Heart left ventricle (tissue), 16 donors: ENCODE data around the gene BRAP. TPM values are rescaled to one million over a fixed set of nuclear protein-coding genes. Genes with fewer than 3 reads are reported as not detected.

Source experiments
- ATAC-seq, 4 donors: fragments of 200-7000 bp; cut with Tn5 transposase; one replicate each; pipeline ENCODE4 v1.9.1; 2020 to 2022; ENCODE audit warnings: moderate library complexity in 4 of 4, mild to moderate bottlenecking in 3 of 4, moderate number of reproducible peaks in 1 of 4
- DNase-seq, 5 donors: peaks; one replicate each; pipeline ENCODE4 v3.0.0-alpha.2; 2020
- H3K27ac ChIP-seq, 12 donors: fragments of 200-600 bp; sonication (generic) in 4 of 12; one replicate each; pipeline versions ENCODE4 v1.5.0 to v1.8.0; 2016 to 2022; ENCODE audit warnings: mild to moderate bottlenecking in 2 of 12
- H3K27me3 ChIP-seq, 9 donors: fragments of 200-600 bp; sonication (generic) in 2 of 9; one replicate each; pipeline versions ENCODE4 v1.5.1 to v1.8.0; 2016 to 2022; ENCODE audit warnings: mild to moderate bottlenecking in 3 of 9
- H3K36me3 ChIP-seq, 9 donors: fragments of 200-600 bp; sonication (generic) in 2 of 9; one replicate each; pipeline versions ENCODE4 v1.5.0 to v1.8.0; 2018 to 2022; ENCODE audit warnings: mild to moderate bottlenecking in 2 of 9
- H3K4me1 ChIP-seq, 12 donors: fragments of 200-600 bp; sonication (generic) in 4 of 12; one replicate each; pipeline versions ENCODE4 v1.5.0 to v1.8.0; 2016 to 2022; ENCODE audit warnings: mild to moderate bottlenecking in 3 of 12
- H3K4me3 ChIP-seq, 12 donors: fragments of 200-600 bp; sonication (generic) in 4 of 12; one replicate each; pipeline versions ENCODE4 v1.5.0 to v1.8.0; 2017 to 2022; ENCODE audit warnings: mild to moderate bottlenecking in 9 of 12, moderate library complexity in 4 of 12
- H3K9me3 ChIP-seq, 12 donors: fragments of 200-600 bp; sonication (generic) in 4 of 12; one replicate each; pipeline versions ENCODE4 v1.5.0 to v1.8.0; 2016 to 2022; ENCODE audit warnings: mild to moderate bottlenecking in 1 of 12
- POLR2A ChIP-seq, 2 donors: fragments of 450-650 bp; IDR thresholded peaks; one replicate each; pipeline ENCODE4 v1.6.1; 2017; ENCODE audit warnings: antibody characterized with exemption in 2 of 2, mild to moderate bottlenecking in 2 of 2, moderate library complexity in 2 of 2
- WGBS, 4 donors: extraction: QIAGEN DNeasy Blood & Tissue Kit in 2 of 4; methylation state at CpG; one replicate each; pipeline versions ENCODE4 v1.1.5 to v1.1.7; 2013 to 2018; 5-methylcytosine and 5-hydroxymethylcytosine counted together
- intact Hi-C, 10 donors: fragments of 100-400 bp; cut with DNase I; formaldehyde crosslinking; loops; one replicate each; pipeline versions ENCODE4 v1.11.1 to v1.14.2; 2022
- polyA plus RNA-seq, 2 donors: library from polyadenylated mRNA; stranded (reverse); fragments of 200-250 nt; gene quantifications; one replicate each; pipeline ENCODE4 v1.2.3, GENCODE V29; 2013
- total RNA-seq, 9 donors: library from RNA; depleted of rRNA in 2 of 9; stranded (reverse); fragments of >200 nt in 2 of 9; fragmentation: NEBNext Ultra II Directional in 3 of 9; extraction: Animal tissue kit (Norgen Biotek cat#: 25700) in 3 of 9; gene quantifications; one replicate each; pipeline versions ENCODE4 v1.1.0 to v1.2.4, GENCODE V29; 2016 to 2023
- TF ChIP-seq, protein P1 (sequence below), 12 donors: fragments of 200-600 bp; sonication (generic) in 4 of 12; IDR thresholded peaks; one replicate each; pipeline versions ENCODE4 v1.5.0 to v1.8.0; 2018 to 2022; ENCODE audit warnings: antibody characterized with exemption in 12 of 12, mild to moderate bottlenecking in 5 of 12
- donor health status: ischemic (EF 13 %, LVEDD 7.1; RV severe dilation, severe dysfunction).
- donor health status: healthy with polysubstance abuse.
- donor health status: DM: no; HTN: yes; CAD: no.
- donor health status: DM: no; HTN: no; CAD: no.
- donor health status: ischemic (EF 25% LVEDD 6.9; RV normal size, moderate dysfunction).
- donor health status: ischemic (EF 25% LVEDD 5.7; RV mildly dilated, moderate dysfunction).
- donor health status: healthy.
- donor health status: DM: yes; HTN: yes; CAD: no.
- donor health status: ischemic (EF 35%, LVEDD 5.7; RV mildly dilated, moderate dysfunction).
- donor health status: nonischemic (EF 11% LVEDD 7.7; RV severe dilation, severe dysfunction).
- donor health status: DM: yes; HTN: yes; CAD: no.
- donor health status: PGD.
- donor health status: ischemic (EF 29% LVEDD 5.4; RV normal size, mild dysfunction).
- donor health status: nonischemic (EF 23%, LVEDD 6.1; RV moderate dilation, normal function).

Gene BRAP
- total and polyA plus RNA-seq, 11 donors = 6.7 to 19.7 (median 13.1) TPM

- peaks cover 0 to 46% (median 41%) of the 10 kb centered on the region in 9 donors for H3K36me3 ChIP-seq
- DNase-seq = no peak
- peaks cover 0 to 37% (median 21%) of the 10 kb centered on the region in 12 donors for H3K4me1 ChIP-seq
- no peaks in the 10 kb centered on the region for H3K27me3 ChIP-seq
- TF ChIP-seq, protein P1, sequence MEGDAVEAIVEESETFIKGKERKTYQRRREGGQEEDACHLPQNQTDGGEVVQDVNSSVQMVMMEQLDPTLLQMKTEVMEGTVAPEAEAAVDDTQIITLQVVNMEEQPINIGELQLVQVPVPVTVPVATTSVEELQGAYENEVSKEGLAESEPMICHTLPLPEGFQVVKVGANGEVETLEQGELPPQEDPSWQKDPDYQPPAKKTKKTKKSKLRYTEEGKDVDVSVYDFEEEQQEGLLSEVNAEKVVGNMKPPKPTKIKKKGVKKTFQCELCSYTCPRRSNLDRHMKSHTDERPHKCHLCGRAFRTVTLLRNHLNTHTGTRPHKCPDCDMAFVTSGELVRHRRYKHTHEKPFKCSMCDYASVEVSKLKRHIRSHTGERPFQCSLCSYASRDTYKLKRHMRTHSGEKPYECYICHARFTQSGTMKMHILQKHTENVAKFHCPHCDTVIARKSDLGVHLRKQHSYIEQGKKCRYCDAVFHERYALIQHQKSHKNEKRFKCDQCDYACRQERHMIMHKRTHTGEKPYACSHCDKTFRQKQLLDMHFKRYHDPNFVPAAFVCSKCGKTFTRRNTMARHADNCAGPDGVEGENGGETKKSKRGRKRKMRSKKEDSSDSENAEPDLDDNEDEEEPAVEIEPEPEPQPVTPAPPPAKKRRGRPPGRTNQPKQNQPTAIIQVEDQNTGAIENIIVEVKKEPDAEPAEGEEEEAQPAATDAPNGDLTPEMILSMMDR (IDR thresholded peaks at IDR 0.05) = no peak
- TF ChIP-seq POLR2A (IDR thresholded peaks at IDR 0.05) = no peak
- 88 to 92% (median 90%) methylated on average over 5 of the region's 5 CpGs for WGBS, 4 donors
- no peak overlapping the region for H3K4me3 ChIP-seq
- no peak for ATAC-seq
- H3K9me3 ChIP-seq = no peaks in the 10 kb centered on the region
- no peak overlapping the region for H3K27ac ChIP-seq
- intact Hi-C loops = no loop called here
Observed at GRCh38 chr12:111640506-111640905, 45.2 kb downstream of the BRAP start.

- H3K9me3 ChIP-seq = no peaks in the 10 kb centered on the region
- no peak overlapping the region for H3K4me3 ChIP-seq
- TF ChIP-seq, protein P1 (IDR thresholded peaks at IDR 0.05) = no peak
- no peak for TF ChIP-seq POLR2A (IDR thresholded peaks at IDR 0.05)
- H3K4me1 ChIP-seq = peaks cover 0 to 35% (median 20%) of the 10 kb centered on the region in 12 donors
- intact Hi-C loops = loop anchor here in 1 of 10 donors (5.0 kb wide), 1 partner anchor 41 kb away; the partner anchor contains the start of gene ATXN2
- no peak for DNase-seq
- no peak for ATAC-seq
- peak overlapping the region in 1 of 12 donors; percentile 33 for H3K27ac ChIP-seq
- H3K27me3 ChIP-seq = no peaks in the 10 kb centered on the region
- WGBS, 4 donors = 74 to 81% (median 76%) methylated on average over 6 of the region's 6 CpGs
- peaks cover 0 to 27% (median 22%) of the 10 kb centered on the region in 9 donors for H3K36me3 ChIP-seq
Observed at GRCh38 chr12:111638556-111638955, 47.2 kb downstream of the BRAP start.

DNA sequence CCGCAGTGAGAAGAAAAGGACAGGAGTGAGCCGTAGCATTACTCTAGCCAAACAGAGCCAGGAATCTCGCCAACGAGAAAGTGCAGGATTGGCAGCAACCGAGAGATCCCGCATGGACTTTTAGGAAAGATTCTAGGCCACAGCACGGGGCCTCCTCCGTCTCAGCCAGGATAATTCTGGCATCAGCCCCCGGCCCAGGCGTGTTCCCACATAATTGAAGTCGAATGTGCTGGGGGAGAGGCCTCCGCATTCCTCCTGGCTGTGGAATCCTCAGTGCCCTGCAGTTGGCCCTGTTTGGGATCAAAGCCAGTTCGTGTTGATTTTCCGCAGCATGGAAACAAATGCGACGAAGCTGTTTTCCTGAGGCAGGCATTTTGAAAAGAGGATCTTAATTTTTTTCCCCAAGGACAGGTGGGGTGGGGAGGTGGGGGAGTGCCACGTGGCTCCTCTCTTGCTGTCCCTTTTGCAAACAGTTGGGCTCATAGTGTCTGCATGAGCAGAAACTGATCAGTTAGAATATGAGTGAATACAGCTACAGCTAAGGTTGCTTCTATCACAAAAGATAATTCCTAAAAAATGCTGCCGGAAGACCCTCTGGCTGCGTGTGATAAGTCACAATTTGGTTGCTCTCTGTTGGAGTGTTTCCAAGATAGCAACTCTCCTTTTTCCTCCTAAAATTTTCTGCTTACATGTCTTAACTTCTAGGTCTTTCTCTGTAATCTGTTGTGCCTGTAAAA, 49.4 kb downstream of the BRAP start:
- TF ChIP-seq, protein P1 (IDR thresholded peaks at IDR 0.05) = no peak
- TF ChIP-seq POLR2A (IDR thresholded peaks at IDR 0.05) = no peak
- Histone ChIP-seq H3K4me1 (peaks cover 0 to 23% (median 15%) of the 10 kb centered on the region in 12 donors), H3K36me3 (peaks cover 0 to 8% (median 5%) of the 10 kb centered on the region in 9 donors), H3K4me3 (peak overlapping the region in 5 of 12 donors; percentile 5 to 23 (median 14)), H3K9me3 (no peaks in the 10 kb centered on the region), H3K27me3 (no peaks in the 10 kb centered on the region), H3K27ac (peak overlapping the region in 10 of 12 donors; percentile 17 to 74 (median 68))
- ATAC-seq (peak; percentile 70 to 87 (median 74)), DNase-seq (peak; percentile 51 to 69 (median 61))
- 10 to 20% (median 15%) methylated on average over 19 of the region's 19 CpGs for WGBS, 4 donors
- intact Hi-C loops = loop anchor here in 1 of 10 donors (5.0 kb wide), 1 partner anchor 39 kb away; the partner anchor contains the start of gene ATXN2

GRCh38 chr12:111635524-111635923, 50.2 kb downstream of the BRAP start:
- Histone ChIP-seq H3K4me3 (no peak overlapping the region), H3K4me1 (peaks cover 0 to 23% (median 15%) of the 10 kb centered on the region in 12 donors), H3K27me3 (no peaks in the 10 kb centered on the region), H3K36me3 (peaks cover 0 to 7% (median 0%) of the 10 kb centered on the region in 9 donors), H3K27ac (peak overlapping the region in 9 of 12 donors; percentile 17 to 74 (median 72)), H3K9me3 (no peaks in the 10 kb centered on the region)
- no peak for TF ChIP-seq POLR2A (IDR thresholded peaks at IDR 0.05)
- TF ChIP-seq, protein P1 (IDR thresholded peaks at IDR 0.05) = no peak
- ATAC-seq (peak in 3 of 4 donors; percentile 10 to 28 (median 22)), DNase-seq (no peak)
- intact Hi-C loops = loop anchor here in 1 of 10 donors (5.0 kb wide), 1 partner anchor 38 kb away; the partner anchor contains the start of gene ATXN2
- 78 to 86% (median 83%) methylated on average over 8 of the region's 8 CpGs for WGBS, 4 donors
